Activated effector memory CD4-positive, alpha-beta T cell treated with anti-CD3 and anti-CD28 coated beads, Interleukin-2, amount 50 U/mL, for 16 hours (primary cell): ENCODE data around the gene UBE2E2.

ENCODE experiments used
- DNase-seq: peaks from one replicate; pipeline ENCODE4 v3.0.0-alpha.2; 2020

UBE2E2 gene

GRCh38 chr3:23640471-23641146, 437.5 kb downstream of the UBE2E2 start:
- DNase-seq: no peak
